Endothelial cell of umbilical vein (primary cell): ENCODE data around the gene MDGA2. TPM values are rescaled to one million over a fixed set of nuclear protein-coding genes. Genes with fewer than 3 reads are reported as not detected.

Experiments used
- BruUV-seq: library from RNA; stranded (reverse); fragments of 400-500 nt; replicated peaks from 2 replicates; lab custom pipeline; 2021; lab: Mats Ljungman, UMichigan
- CTCF ChIA-PET: fragments of 300-600, 350-600 bp; sonication (Branson Sonifier 250); formaldehyde crosslinking; loops from one replicate; lab custom pipeline; 2021; ENCODE audit warnings: antibody characterized with exemption, inconsistent platforms; lab: Charles Lee
- POLR2A ChIA-PET: fragments of 300-600, 350-600 bp; sonication (Branson Sonifier 250); formaldehyde crosslinking; loops from one replicate; lab custom pipeline; 2021; ENCODE audit warnings: antibody characterized with exemption, inconsistent platforms; lab: Charles Lee
- DNase-seq: peaks from one replicate; pipeline ENCODE4 v3.0.0-alpha.2; 2011; ENCODE audit warnings: low read depth, low spot score
- FAIRE-seq: peaks from 2 replicates; lab custom pipeline; 2011; peaks lifted over from hg19 to GRCh38; lab: Jason Lieb, UNC
- H2AFZ ChIP-seq: 2 replicates; pipeline ENCODE4 v1.6.0; 2012; ENCODE audit warnings: low read depth, low read length, control low read depth, inconsistent platforms
- H3K27ac ChIP-seq: 2 replicates; pipeline ENCODE4 v1.5.1; 2011; ENCODE audit warnings: low read depth, mild to moderate bottlenecking, control low read depth, low read length, moderate library complexity; ENCODE audit not compliant: insufficient read depth
- H3K27me3 ChIP-seq, 2 experiments: 2 replicates each; pipeline versions ENCODE4 v1.6.0 to v1.6.1; 2011; ENCODE audit warnings: low read length in 2 of 2, mixed read lengths in 1 of 2; ENCODE audit not compliant: control insufficient read depth in 2 of 2, insufficient read depth in 2 of 2
- H3K36me3 ChIP-seq, 2 experiments: 2 replicates in 1 of 2; 3 replicates in 1 of 2; pipeline ENCODE4 v1.5.1; 2011; ENCODE audit warnings: low read length in 2 of 2, mild to moderate bottlenecking in 1 of 2, moderate library complexity in 1 of 2; ENCODE audit not compliant: control insufficient read depth in 2 of 2, insufficient read depth in 2 of 2; ENCODE audit errors: extremely low read depth in 1 of 2
- H3K4me1 ChIP-seq: 3 replicates; pipeline ENCODE4 v1.5.1; 2011; ENCODE audit warnings: mild to moderate bottlenecking, low read length; ENCODE audit not compliant: control insufficient read depth, insufficient read depth; ENCODE audit errors: extremely low read depth
- H3K4me2 ChIP-seq: 2 replicates; pipeline ENCODE4 v1.6.1; 2011; ENCODE audit warnings: low read length, control low read depth, mixed read lengths; ENCODE audit not compliant: insufficient read depth
- H3K4me3 ChIP-seq, 3 experiments: fragments of 200-600 bp in 1 of 3; sonication (generic), shearing (Covaris generic) in 1 of 3; replicated peaks in 1 of 3; 2 replicates each; pipeline ENCODE4 v1.5.1; 2011 to 2016; ENCODE audit warnings: control low read depth in 3 of 3, low read length in 3 of 3, mild to moderate bottlenecking in 2 of 3, inconsistent platforms in 1 of 3, low read depth in 1 of 3, moderate library complexity in 1 of 3; ENCODE audit not compliant: insufficient read depth in 1 of 3
- H3K79me2 ChIP-seq: 2 replicates; pipeline ENCODE4 v1.6.0; 2012; ENCODE audit warnings: low read length, inconsistent platforms; ENCODE audit not compliant: control insufficient read depth, insufficient read depth
- H3K9ac ChIP-seq: replicated peaks from 2 replicates; pipeline ENCODE3; 2011; ENCODE audit warnings: low read length, control low read depth; ENCODE audit not compliant: insufficient read depth; ENCODE audit errors: extremely low read depth
- H3K9me1 ChIP-seq: replicated peaks from 3 replicates; pipeline ENCODE4 v1.6.0; 2011; ENCODE audit warnings: mild to moderate bottlenecking, low read length; ENCODE audit not compliant: control insufficient read depth, insufficient read depth; ENCODE audit errors: extremely low read depth
- H3K9me3 ChIP-seq: replicated peaks from 2 replicates; pipeline ENCODE4 v1.5.1; 2012; ENCODE audit warnings: low read length, inconsistent platforms; ENCODE audit not compliant: control insufficient read depth, insufficient read depth
- H4K20me1 ChIP-seq: replicated peaks from 2 replicates; pipeline ENCODE3; 2011; ENCODE audit warnings: mild to moderate bottlenecking, low read length; ENCODE audit not compliant: control insufficient read depth, insufficient read depth; ENCODE audit errors: extremely low read depth
- GATA2 ChIP-seq: IDR thresholded peaks from 2 replicates; pipeline ENCODE4 v1.7.0; 2011; ENCODE audit warnings: low read depth, mild to moderate bottlenecking, moderate library complexity, mixed read lengths, low read length; ENCODE audit not compliant: insufficient read length, insufficient read depth
- POLR2A ChIP-seq: IDR thresholded peaks from 2 replicates; pipeline ENCODE4 v1.6.1; 2012; ENCODE audit warnings: low read depth, mild to moderate bottlenecking, control low read depth, low read length
- dilution Hi-C: fragments of 300-500 bp; cut with MboI; formaldehyde crosslinking; loops from one replicate; pipeline ENCODE4 v1.15.0; 2019; ENCODE audit warnings: low sequenced_read_pairs; ENCODE audit not compliant: extremely low pct_ligation_motif_present
- intact Hi-C: fragments of 100-400 bp; cut with micrococcal nuclease; formaldehyde crosslinking; loops from one replicate; pipeline ENCODE4 v1.10.0; 2022
- polyA plus RNA-seq, 4 experiments: library from polyadenylated mRNA; depleted of rRNA in 3 of 4; stranded (reverse) in 3 of 4; unstranded in 1 of 4; fragments of >200 nt; gene quantifications; 2 replicates each; pipeline versions ENCODE4 v1.2.1 to v1.2.3, GENCODE V29; 2011 to 2012; ENCODE audit warnings: missing spikeins in 1 of 4
- total RNA-seq: library from RNA; stranded (reverse); gene quantifications from 2 replicates; pipeline ENCODE4 v1.2.3, GENCODE V29; 2021
- TF ChIP-seq, protein P1 (sequence below), 2 donors: IDR thresholded peaks; 1 replicate in 1 of 2; 2 replicates in 1 of 2; pipeline ENCODE4 v1.5.1; 2011; ENCODE audit warnings: low read length in 2 of 2, mild to moderate bottlenecking in 2 of 2, moderate library complexity in 2 of 2, control low read depth in 1 of 2, inconsistent platforms in 1 of 2, low read depth in 1 of 2; ENCODE audit not compliant: insufficient read depth in 1 of 2; ENCODE audit errors: extremely low read depth in 1 of 2

Gene MDGA2
- total and polyA plus RNA-seq, 2 donors (not counting 3 experiments of a cell fraction or from before 2014, with no cell fraction given): not detected

DNA sequence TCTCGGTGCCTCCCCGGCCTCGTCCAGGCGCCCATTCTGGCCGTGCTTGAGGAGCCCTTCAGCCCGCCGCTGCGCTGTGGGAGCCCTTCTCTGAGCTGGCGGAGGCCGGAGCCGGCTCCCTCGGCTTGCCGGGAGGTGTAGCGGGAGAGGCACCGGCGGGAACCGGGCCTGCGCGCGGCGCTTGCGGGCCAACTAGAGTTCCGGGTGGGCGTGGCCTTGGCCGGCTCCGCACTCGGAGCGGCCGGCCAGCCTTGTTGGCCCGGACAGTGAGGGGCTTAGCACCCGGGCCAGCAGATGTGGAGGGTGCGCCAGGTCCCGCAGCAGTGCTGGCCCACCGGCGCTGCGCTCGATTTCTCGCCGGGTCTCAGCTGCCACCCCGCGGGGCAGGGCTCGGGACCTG lies 855.1 kb downstream of the MDGA2 start:
- dilution Hi-C loops: no loop called here
- BruUV-seq: no TSS peak
- H3K9ac ChIP-seq: no peak overlapping the region
- H3K36me3 ChIP-seq: no peaks in the 10 kb centered on the region
- FAIRE-seq (no peak), DNase-seq (no peak)
- no peaks in the 10 kb centered on the region for H4K20me1 ChIP-seq
- ChIA-PET POLR2A (no interaction called here), CTCF (no interaction called here)
- H3K27me3 ChIP-seq: no peaks in the 10 kb centered on the region
- H3K4me3 ChIP-seq: no peak overlapping the region
- H2AFZ ChIP-seq: no peak overlapping the region
- no peaks in the 10 kb centered on the region for H3K4me1 ChIP-seq
- no peaks in the 10 kb centered on the region for H3K9me3 ChIP-seq
- no peaks in the 10 kb centered on the region for H3K79me2 ChIP-seq
- intact Hi-C loops: no loop called here
- TF ChIP-seq, protein P1, sequence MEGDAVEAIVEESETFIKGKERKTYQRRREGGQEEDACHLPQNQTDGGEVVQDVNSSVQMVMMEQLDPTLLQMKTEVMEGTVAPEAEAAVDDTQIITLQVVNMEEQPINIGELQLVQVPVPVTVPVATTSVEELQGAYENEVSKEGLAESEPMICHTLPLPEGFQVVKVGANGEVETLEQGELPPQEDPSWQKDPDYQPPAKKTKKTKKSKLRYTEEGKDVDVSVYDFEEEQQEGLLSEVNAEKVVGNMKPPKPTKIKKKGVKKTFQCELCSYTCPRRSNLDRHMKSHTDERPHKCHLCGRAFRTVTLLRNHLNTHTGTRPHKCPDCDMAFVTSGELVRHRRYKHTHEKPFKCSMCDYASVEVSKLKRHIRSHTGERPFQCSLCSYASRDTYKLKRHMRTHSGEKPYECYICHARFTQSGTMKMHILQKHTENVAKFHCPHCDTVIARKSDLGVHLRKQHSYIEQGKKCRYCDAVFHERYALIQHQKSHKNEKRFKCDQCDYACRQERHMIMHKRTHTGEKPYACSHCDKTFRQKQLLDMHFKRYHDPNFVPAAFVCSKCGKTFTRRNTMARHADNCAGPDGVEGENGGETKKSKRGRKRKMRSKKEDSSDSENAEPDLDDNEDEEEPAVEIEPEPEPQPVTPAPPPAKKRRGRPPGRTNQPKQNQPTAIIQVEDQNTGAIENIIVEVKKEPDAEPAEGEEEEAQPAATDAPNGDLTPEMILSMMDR (IDR thresholded peaks at IDR 0.05; ENCODE audit: extremely low read depth in 1 of 2, insufficient read depth in 1 of 2, low read depth in 1 of 2, low read length in 2 of 2): no peak
- no peaks in the 10 kb centered on the region for H3K9me1 ChIP-seq
- H3K4me2 ChIP-seq: no peak overlapping the region
- no peak overlapping the region for H3K27ac ChIP-seq

DNA sequence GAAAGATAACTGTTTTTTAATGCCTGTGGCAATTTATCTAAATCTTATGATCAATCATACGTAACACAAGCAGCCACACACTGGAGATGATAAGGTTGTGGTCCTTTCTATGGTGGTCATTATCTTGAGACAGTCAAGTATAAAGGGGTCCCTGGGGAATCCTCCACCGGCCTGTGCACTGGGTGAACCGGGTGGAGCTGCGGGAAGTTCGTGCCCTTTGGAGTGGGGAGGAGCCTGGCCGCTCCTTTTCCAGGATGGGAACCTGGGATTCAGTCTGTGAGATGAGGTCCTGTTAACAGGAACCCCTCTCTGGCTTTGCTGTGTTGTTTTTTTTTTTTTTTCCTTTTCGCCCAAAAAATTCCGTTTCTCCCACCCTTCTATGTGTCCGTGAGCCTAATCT lies 856.3 kb downstream of the MDGA2 start:
- Histone ChIP-seq H3K9ac (no peak overlapping the region), H4K20me1 (no peaks in the 10 kb centered on the region), H3K36me3 (no peaks in the 10 kb centered on the region), H3K4me3 (no peak overlapping the region), H3K4me1 (no peaks in the 10 kb centered on the region), H3K9me3 (no peaks in the 10 kb centered on the region), H3K9me1 (no peaks in the 10 kb centered on the region), H3K4me2 (no peak overlapping the region), H3K27me3 (no peaks in the 10 kb centered on the region), H3K27ac (no peak overlapping the region), H2AFZ (no peak overlapping the region), H3K79me2 (no peaks in the 10 kb centered on the region)
- ChIA-PET CTCF (no interaction called here), POLR2A (no interaction called here)
- dilution Hi-C loops (no loop called here), intact Hi-C loops (no loop called here)
- TF ChIP-seq, protein P1 (IDR thresholded peaks at IDR 0.05; ENCODE audit: extremely low read depth in 1 of 2, insufficient read depth in 1 of 2, low read depth in 1 of 2, low read length in 2 of 2): no peak
- TF ChIP-seq GATA2 (no peak), POLR2A (no peak)
- DNase-seq (no peak), FAIRE-seq (no peak)
- BruUV-seq: no TSS peak
